Stimulated activated CD8-positive, alpha-beta memory T cell treated with anti-CD3 and anti-CD28 coated beads, Interleukin-12 subunit alpha, Interleukin-12 subunit beta, amount 100 ng/mL, for 24 hours (primary cell): ENCODE measurements around the gene OPRD1.
A peak's percentile ranks its signal among the peaks of the same experiment; 100 is the strongest.

Experiments used
- DNase-seq: peaks from one replicate; pipeline ENCODE4 v3.0.0-alpha.2; 2020; ENCODE audit errors: extremely low read depth

OPRD1 gene

DNA sequence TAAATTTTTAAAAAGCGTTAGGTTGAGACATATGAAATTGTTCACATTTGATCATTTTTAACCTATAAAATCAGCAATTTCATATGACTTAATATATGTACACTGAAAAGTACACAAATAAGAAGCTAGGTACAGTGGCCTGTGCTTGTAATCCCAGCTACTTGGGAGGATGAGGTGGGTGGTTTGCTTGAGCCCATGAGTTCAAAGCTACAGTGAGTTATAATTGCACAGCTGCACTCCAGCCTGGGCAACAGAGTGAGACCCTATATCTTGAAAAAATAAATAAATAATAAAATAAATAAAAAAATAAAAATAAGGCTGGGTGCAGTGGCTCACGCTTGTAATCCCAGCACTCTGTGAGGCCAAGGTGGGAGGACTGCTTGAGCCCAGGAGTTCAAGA lies 97.2 kb downstream of the OPRD1 start:
- no peak for DNase-seq

DNA sequence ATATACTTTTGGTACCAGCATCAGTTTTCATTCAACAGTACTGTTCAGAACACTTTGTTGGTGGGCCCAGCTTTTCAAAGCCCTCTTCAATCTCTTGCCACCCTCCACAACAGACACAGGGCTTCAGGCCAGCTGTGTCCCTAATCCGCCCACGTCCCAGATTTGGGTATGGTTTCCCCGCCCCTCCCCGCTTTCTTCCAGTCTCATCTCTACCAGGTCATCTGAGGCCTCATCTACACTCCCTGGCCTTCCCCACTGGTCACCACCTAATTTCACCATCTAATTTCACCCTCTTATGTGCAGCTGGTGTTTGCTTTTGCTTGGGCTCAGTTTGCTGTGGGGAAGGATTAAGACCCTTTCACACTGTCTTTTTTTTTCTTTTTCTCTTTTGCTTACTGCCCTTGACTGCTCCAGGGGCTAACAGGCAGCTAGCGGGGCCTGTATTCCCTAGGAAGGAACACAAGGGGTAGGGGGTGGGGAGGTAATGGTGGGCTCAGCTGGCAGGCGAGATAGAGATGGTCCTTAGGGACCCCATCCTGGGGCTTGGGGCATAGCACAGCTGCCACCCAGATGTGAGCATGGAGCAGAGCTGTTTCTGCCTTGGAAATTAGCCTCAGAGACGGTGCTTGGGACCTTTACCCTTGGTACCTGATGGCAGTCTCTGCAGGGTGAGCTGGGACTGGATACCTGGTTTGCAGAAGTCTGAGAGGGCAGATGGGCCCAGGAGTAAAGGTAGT lies 98.6 kb downstream of the OPRD1 start:
- no peak for DNase-seq

DNA sequence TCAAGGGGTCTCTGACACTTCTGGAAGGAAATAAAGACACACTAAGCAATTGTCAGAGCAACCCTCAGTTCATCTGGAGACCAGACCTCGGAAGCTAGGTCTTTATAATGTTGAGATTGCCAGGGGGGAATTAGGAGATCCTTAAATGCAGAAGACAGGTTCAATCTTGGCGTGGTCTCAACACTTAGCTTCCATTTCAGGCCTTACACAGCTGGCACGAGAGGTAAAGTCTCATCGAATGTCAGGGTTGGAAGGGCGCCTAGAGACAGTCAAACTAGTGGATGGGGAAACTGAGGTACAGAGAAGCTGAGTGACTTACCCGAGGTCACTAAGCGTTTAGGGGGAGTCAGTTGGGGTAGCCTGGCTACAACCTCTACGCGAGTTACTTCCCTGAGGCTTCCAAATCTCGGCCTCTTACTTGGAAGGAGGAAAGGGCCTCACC lies 101.8 kb downstream of the OPRD1 start:
- no peak for DNase-seq

DNA sequence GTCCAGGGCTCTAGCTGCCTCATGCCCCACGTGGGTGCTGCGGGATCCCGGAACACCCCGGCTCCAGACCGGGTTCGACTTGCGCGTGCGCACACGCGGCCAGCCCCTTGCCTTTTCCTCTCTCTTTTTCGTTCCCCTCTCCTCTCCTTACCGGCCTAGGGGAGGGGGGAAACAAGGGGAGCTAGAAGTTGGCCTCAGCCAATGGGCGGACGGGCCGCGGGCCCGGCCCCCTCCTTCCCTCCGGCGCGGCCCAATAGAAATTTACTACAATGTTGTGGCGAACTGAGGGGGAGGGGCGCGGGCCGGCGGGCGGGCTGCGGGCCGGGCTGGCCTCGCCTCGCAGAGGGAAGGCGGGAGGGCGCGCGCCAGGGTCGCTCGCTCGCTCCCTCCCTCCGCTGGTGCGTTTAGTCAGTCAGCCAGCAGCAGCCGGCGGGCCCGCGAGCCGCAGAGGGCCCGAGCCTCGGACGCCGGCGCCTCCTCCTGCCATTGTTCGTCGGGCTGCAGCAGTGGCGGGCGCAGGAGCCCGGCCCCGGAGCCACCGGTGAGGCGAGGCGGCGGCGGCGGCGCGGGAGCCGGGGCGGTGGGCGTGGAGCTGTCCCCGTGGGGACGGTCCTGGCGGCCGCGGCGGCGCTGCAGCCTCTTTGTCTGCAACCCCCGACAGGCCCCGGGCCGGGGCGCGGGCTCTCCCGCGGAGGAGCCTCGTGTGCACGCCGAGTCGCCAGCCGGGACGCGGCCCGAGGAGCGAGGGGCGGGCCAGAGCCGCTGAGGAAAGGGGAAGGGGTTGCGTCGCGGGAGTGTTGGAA lies 102.5 kb downstream of the OPRD1 start, which contains the start of gene EPB41:
Gene EPB41 (plus strand): TSS at position 342 of the 803 bp plus-strand sequence. CDS start 72,869 bp downstream, outside the sequence.
- DNase-seq: peak; percentile 79

DNA sequence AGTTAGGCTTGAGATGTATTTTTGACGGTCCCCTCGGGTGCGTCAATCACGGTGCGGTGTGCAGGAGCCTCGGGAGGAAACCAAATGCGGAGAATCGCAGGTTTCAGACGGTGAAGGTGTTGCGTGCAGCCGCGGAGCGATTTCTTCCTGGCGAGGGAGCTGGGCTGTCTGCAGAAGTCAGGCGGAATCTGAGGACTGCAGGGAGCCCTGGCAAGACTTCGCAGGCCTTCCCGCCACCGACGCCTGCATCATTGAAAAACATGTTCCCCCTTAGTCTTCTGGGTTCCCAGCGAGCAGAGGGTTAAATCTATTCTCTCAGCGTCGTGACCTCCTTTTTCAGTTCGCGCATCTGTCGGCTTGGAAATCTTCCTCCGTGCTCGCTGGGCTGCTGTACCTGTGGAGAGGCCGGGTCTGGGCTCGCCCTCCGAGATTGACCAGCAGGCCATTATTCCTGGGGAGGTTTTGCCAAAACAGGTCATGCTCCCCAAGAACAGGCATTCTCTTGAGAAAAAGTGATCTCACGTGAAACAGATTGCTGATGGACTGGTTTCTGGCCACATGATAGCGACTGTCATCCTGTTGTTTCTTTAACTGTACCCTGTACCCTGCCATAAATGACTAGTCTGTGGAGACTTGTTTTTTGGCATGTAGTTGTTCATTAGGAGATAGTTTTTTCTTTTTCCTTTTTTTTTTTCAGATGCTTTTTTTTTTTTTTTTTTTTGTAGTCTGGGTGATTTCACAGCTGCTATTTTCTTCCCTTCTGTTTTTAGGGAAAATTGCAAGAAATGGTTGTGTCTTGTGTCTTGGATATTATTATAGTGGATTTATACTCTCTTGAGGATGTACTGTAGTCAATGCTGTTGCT lies 103.3 kb downstream of the OPRD1 start:
- DNase-seq: peak; percentile 5

DNA sequence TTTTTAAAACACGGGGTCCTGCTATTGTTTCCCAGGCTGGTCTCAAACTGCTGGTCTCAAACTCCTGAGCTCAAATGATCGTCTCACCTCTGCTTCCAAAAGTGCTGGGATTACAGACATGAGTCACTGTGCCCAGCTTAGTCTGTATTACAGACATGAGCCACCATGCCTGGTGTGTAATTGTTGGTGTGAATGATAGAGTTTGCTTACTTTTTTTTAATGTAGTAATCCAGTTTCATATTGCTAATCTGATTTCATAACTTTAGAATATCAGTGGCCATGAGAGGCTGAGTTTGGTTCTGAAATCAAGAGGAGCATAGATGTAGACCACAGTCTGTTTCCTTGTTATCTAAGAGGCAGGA lies 105.8 kb downstream of the OPRD1 start:
- no peak for DNase-seq
